SK-N-MC (cell line): ENCODE measurements around the gene SYVN1.

ENCODE experiments used
- DNase-seq: peaks from one replicate; pipeline ENCODE4 v3.0.0-alpha.2; 2011; ENCODE audit warnings: low read depth, low spot score
- H3K27ac ChIP-seq: fragments of 200-600 bp; sonication (generic); 2 replicates; pipeline ENCODE4 v1.5.1; 2016; ENCODE audit warnings: mixed run types
- H3K36me3 ChIP-seq: fragments of 200-600 bp; sonication (generic); 2 replicates; pipeline ENCODE4 v1.6.1; 2017; ENCODE audit warnings: antibody characterized with exemption, low read length, mixed read lengths; ENCODE audit not compliant: insufficient read depth
- H3K4me3 ChIP-seq: fragments of 200-600 bp; sonication (generic); 2 replicates; pipeline ENCODE4 v1.5.1; 2016
- H3K9ac ChIP-seq: fragments of 200-600 bp; sonication (generic); 2 replicates; pipeline ENCODE4 v1.8.0; 2017; ENCODE audit warnings: mixed run types, mixed read lengths; ENCODE audit not compliant: insufficient read length
- H3K9me3 ChIP-seq: fragments of 200-600 bp; sonication (generic); 2 replicates; pipeline ENCODE4 v1.6.1; 2017; ENCODE audit warnings: low read depth, mild to moderate bottlenecking, antibody characterized with exemption, low read length, moderate library complexity, mixed read lengths
- EZH2 ChIP-seq: fragments of 200-600 bp; sonication (generic); IDR thresholded peaks from one replicate; pipeline ENCODE4 v1.6.1; 2017; ENCODE audit warnings: antibody characterized with exemption
- FOXP2 ChIP-seq: optimal IDR thresholded peaks from 2 replicates; pipeline ENCODE3; 2011; ENCODE audit warnings: mild to moderate bottlenecking, moderate library complexity; ENCODE audit not compliant: insufficient read depth; ENCODE audit errors: extremely low read length, control extremely low read depth
- POLR2AphosphoS5 ChIP-seq: IDR thresholded peaks from 2 replicates; pipeline ENCODE4 v1.6.1; 2012; ENCODE audit warnings: mild to moderate bottlenecking, low read depth, low read length, borderline replicate concordance

Gene SYVN1

GRCh38 chr11:65141896-65142494 is 7.7 kb upstream of the SYVN1 start:
- no peak overlapping the region for H3K4me3 ChIP-seq

GRCh38 chr11:65136515-65137096 is 2.3 kb upstream of the SYVN1 start:
- Histone ChIP-seq H3K9ac (no peak overlapping the region), H3K27ac (no peak overlapping the region), H3K36me3 (no peaks in the 10 kb centered on the region; the same call in 1 of the 2 replicates), H3K9me3 (no peaks in the 10 kb centered on the region), H3K4me3 (no peak overlapping the region)
- no peak for TF ChIP-seq FOXP2
- no peak for TF ChIP-seq EZH2
- TF ChIP-seq POLR2AphosphoS5, result no peak
- DNase-seq, result no peak

More at GRCh38 chr11:65141896-65142494, 7.7 kb upstream of the SYVN1 start:
- Histone ChIP-seq H3K36me3 (no peaks in the 10 kb centered on the region), H3K27ac (no peak overlapping the region), H3K9me3 (no peaks in the 10 kb centered on the region), H3K9ac (no peak overlapping the region)
- no peak for DNase-seq
- TF ChIP-seq EZH2 (no peak), FOXP2 (no peak), POLR2AphosphoS5 (no peak)

- no peak for DNase-seq
- H3K4me3 ChIP-seq, result peak overlapping the region; percentile 100
- no peak for TF ChIP-seq EZH2
- TF ChIP-seq FOXP2, result no peak
- no peak for TF ChIP-seq POLR2AphosphoS5
- H3K9me3 ChIP-seq, result no peaks in the 10 kb centered on the region
- peaks cover 9% of the 10 kb centered on the region; the same call in 1 of the 2 replicates for H3K36me3 ChIP-seq
- no peak overlapping the region for H3K27ac ChIP-seq
- peak overlapping the region; percentile 99 for H3K9ac ChIP-seq
Observed at GRCh38 chr11:65135633-65136145, 1.4 kb upstream of the SYVN1 start.

GRCh38 chr11:65134952-65135632 is 773 bp upstream of the SYVN1 start:
- H3K27ac ChIP-seq, result peak overlapping the region; percentile 99
- DNase-seq, result peak; percentile 89
- H3K9ac ChIP-seq, result peak overlapping the region; percentile 99
- H3K9me3 ChIP-seq, result no peaks in the 10 kb centered on the region
- peak overlapping the region; percentile 100 for H3K4me3 ChIP-seq
- H3K36me3 ChIP-seq, result peaks cover 9% of the 10 kb centered on the region; the same call in 1 of the 2 replicates
- TF ChIP-seq EZH2 (no peak), FOXP2 (no peak), POLR2AphosphoS5 (peak; percentile 85)

- no peak overlapping the region for H3K27ac ChIP-seq
- H3K36me3 ChIP-seq, result peaks cover 11% of the 10 kb centered on the region; the same call in 1 of the 2 replicates
- no peak for TF ChIP-seq EZH2
- TF ChIP-seq FOXP2, result no peak
- no peak for TF ChIP-seq POLR2AphosphoS5
- peak overlapping the region; percentile 99 for H3K9ac ChIP-seq
- DNase-seq, result no peak
- no peaks in the 10 kb centered on the region for H3K9me3 ChIP-seq
- peak overlapping the region; percentile 100 for H3K4me3 ChIP-seq
Observed at GRCh38 chr11:65133724-65134123, 595 bp downstream of the SYVN1 start.

- Histone ChIP-seq H3K36me3 (peaks cover 17% of the 10 kb centered on the region; the same call in 1 of the 2 replicates), H3K9ac (peak overlapping the region; percentile 99), H3K27ac (no peak overlapping the region), H3K4me3 (peak overlapping the region; percentile 100), H3K9me3 (no peaks in the 10 kb centered on the region)
- TF ChIP-seq EZH2 (no peak), FOXP2 (no peak), POLR2AphosphoS5 (no peak)
- DNase-seq, result no peak
Observed at GRCh38 chr11:65132988-65133700, 1.2 kb downstream of the SYVN1 start.

GRCh38 chr11:65132238-65132987 is 1.9 kb downstream of the SYVN1 start:
- no peak for TF ChIP-seq EZH2
- TF ChIP-seq POLR2AphosphoS5, result no peak
- no peak for TF ChIP-seq FOXP2
- no peak for DNase-seq
- H3K27ac ChIP-seq, result no peak overlapping the region
- H3K9ac ChIP-seq, result no peak overlapping the region
- no peak overlapping the region for H3K4me3 ChIP-seq
- peaks cover 24% of the 10 kb centered on the region; the same call in 1 of the 2 replicates for H3K36me3 ChIP-seq
- no peaks in the 10 kb centered on the region for H3K9me3 ChIP-seq

- Histone ChIP-seq H3K9ac (no peak overlapping the region), H3K9me3 (no peaks in the 10 kb centered on the region), H3K4me3 (no peak overlapping the region), H3K36me3 (peaks cover 24% of the 10 kb centered on the region; the same call in 1 of the 2 replicates), H3K27ac (no peak overlapping the region)
- TF ChIP-seq EZH2, result no peak
- no peak for TF ChIP-seq FOXP2
- no peak for TF ChIP-seq POLR2AphosphoS5
- DNase-seq, result no peak
Observed at GRCh38 chr11:65131895-65132237, 2.5 kb downstream of the SYVN1 start.
